Body of pancreas (tissue), 4 donors: Measurements from ENCODE around the gene NFKB2.

ENCODE experiments used
- CTCF ChIP-seq, 7 experiments: fragments of 450-650 bp in 4 of 7; fragments of 200-600 bp in 3 of 7; sonication (generic) in 3 of 7; IDR thresholded peaks; one replicate each; pipeline ENCODE4 v1.5.1; 2016 to 2019; ENCODE audit warnings: antibody characterized with exemption in 7 of 7
- POLR2A ChIP-seq, 3 donors: fragments of 450-650 bp; IDR thresholded peaks; one replicate each; pipeline ENCODE4 v1.6.1; 2016; ENCODE audit warnings: antibody characterized with exemption in 3 of 3, mild to moderate bottlenecking in 2 of 3

- TF ChIP-seq CTCF (IDR thresholded peaks at IDR 0.05) (no peak), POLR2A (IDR thresholded peaks at IDR 0.05) (no peak)
Measured at GRCh38 chr10:102368077-102368476, 27.4 kb upstream of the NFKB2 start.
